Activated T-cell treated with anti-CD3 and anti-CD28 coated beads, Interleukin-2, amount 50 U/mL, for 4 hours (primary cell): ENCODE results near the gene ACBD7. TPM values are rescaled to one million over a fixed set of nuclear protein-coding genes. Genes with fewer than 3 reads are reported as not detected.

Experiments
- total RNA-seq, 3 donors: library from RNA; stranded (reverse); gene quantifications; one replicate each; pipeline ENCODE4 v1.2.1, GENCODE V29; 2021

ACBD7 gene
- total RNA-seq, 3 donors from 2014 or later = 0.23 to 0.79 (median 0.52) TPM

Other genes starting within 250 kb of the ACBD7 start
- gene SUV39H2, start 209.9 kb downstream of the ACBD7 start, total RNA-seq = 10 to 100 TPM; 19.6 to 22.0 (median 21.6) TPM
- 10 to 100 TPM in 1 of 3 donors, 1 to 10 TPM in 2; 8.4 to 10.1 (median 8.5) TPM for gene DCLRE1C, start 134.7 kb downstream of the ACBD7 start, total RNA-seq
- gene MEIG1, start 129.4 kb downstream of the ACBD7 start, total RNA-seq = not detected
- not detected for gene OLAH, start 44.8 kb downstream of the ACBD7 start, total RNA-seq
- 10 to 100 TPM; 24.4 to 27.2 (median 25.8) TPM for gene RPP38, start 8.6 kb upstream of the ACBD7 start, total RNA-seq
- 1 to 10 TPM; 6.9 to 7.6 (median 6.9) TPM for gene NMT2, start 79.9 kb upstream of the ACBD7 start, total RNA-seq